Esophagus squamous epithelium (tissue), 5 donors: ENCODE data around the gene TPGS2. TPM values are rescaled to one million over a fixed set of nuclear protein-coding genes. Genes with fewer than 3 reads are reported as not detected.

Source experiments
- DNase-seq: peaks from one replicate; lab custom pipeline; 2025; lab: John Stamatoyannopoulos, UW
- H3K27ac ChIP-seq, 4 donors: fragments of 200-600 bp; sonication (generic); one replicate each; pipeline ENCODE4 v1.5.1; 2016 to 2019; ENCODE audit warnings: mild to moderate bottlenecking in 1 of 4
- H3K27me3 ChIP-seq, 4 donors: fragments of 200-600 bp; sonication (generic); 1 replicate in 3 of 4; 2 replicates in 1 of 4; pipeline versions ENCODE4 v1.5.1 to v1.6.0; 2017 to 2021; ENCODE audit warnings: antibody characterized with exemption in 1 of 4
- H3K36me3 ChIP-seq, 3 donors: fragments of 200-600 bp; sonication (generic); one replicate each; pipeline ENCODE4 v1.5.1; 2016 to 2019
- H3K4me1 ChIP-seq, 3 donors: fragments of 200-600 bp; sonication (generic); one replicate each; pipeline ENCODE4 v1.5.1; 2017 to 2019
- H3K4me3 ChIP-seq, 4 donors: fragments of 200-600 bp; sonication (generic); 1 replicate in 3 of 4; 2 replicates in 1 of 4; pipeline ENCODE4 v1.5.1; 2016 to 2019; ENCODE audit warnings: mild to moderate bottlenecking in 2 of 4, moderate library complexity in 1 of 4
- H3K9me3 ChIP-seq, 3 donors: fragments of 200-600 bp; sonication (generic); one replicate each; pipeline ENCODE4 v1.5.1; 2016 to 2019
- POLR2A ChIP-seq, 4 donors: fragments of 450-650 bp; IDR thresholded peaks; one replicate each; pipeline ENCODE4 v1.6.1; 2017; ENCODE audit warnings: antibody characterized with exemption in 4 of 4, mild to moderate bottlenecking in 4 of 4, moderate library complexity in 3 of 4
- WGBS, 2 donors: methylation state at CpG; one replicate each; pipeline ENCODE4 v1.1.5; 2018; 5-methylcytosine and 5-hydroxymethylcytosine counted together
- intact Hi-C: fragments of 100-400 bp; cut with DNase I; formaldehyde crosslinking; loops from one replicate; pipeline ENCODE4 v1.15.0; 2022
- total RNA-seq, 4 donors: library from RNA; depleted of rRNA; stranded (reverse); fragments of >200 nt; gene quantifications; one replicate each; pipeline ENCODE4 v1.1.0, GENCODE V29; 2016
- TF ChIP-seq, protein P1 (sequence below), 6 experiments: fragments of 450-650 bp in 4 of 6; fragments of 200-600 bp in 2 of 6; sonication (generic) in 2 of 6; IDR thresholded peaks; one replicate each; pipeline ENCODE4 v1.5.1; 2016 to 2019; ENCODE audit warnings: antibody characterized with exemption in 6 of 6, mild to moderate bottlenecking in 4 of 6, moderate library complexity in 4 of 6
- donor health status: DM: yes; HTN: yes; CAD: no.

Gene TPGS2
- total RNA-seq, 4 donors from 2014 or later = 65.1 to 155 (median 105) TPM

DNA sequence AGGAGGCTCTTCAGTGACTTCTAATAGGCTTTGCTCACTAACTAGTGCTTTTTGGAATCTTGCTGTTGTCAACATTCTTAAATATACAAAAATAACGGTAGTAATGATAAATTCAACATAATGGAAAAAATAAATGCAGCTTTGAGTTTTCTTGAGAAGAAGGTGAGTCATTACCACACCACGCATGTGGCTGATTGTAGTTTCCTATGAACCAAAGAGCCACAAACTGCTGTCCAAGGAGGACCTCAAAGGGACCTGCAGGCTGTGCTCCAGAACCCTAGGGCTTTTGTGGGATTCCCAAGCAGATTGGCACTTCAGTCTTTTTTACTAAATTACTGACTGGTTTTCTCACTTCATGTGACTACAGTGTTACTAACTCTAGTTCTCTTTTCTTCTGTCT is 66.7 kb downstream of the TPGS2 start:
- Histone ChIP-seq H3K27ac (no peak overlapping the region), H3K4me1 (peaks cover 0 to 4% (median 0%) of the 10 kb centered on the region in 3 donors), H3K4me3 (no peak overlapping the region), H3K27me3 (no peaks in the 10 kb centered on the region), H3K9me3 (no peaks in the 10 kb centered on the region), H3K36me3 (peaks cover 0 to 17% (median 0%) of the 10 kb centered on the region in 3 donors)
- no peak for TF ChIP-seq POLR2A (IDR thresholded peaks at IDR 0.05)
- TF ChIP-seq, protein P1, sequence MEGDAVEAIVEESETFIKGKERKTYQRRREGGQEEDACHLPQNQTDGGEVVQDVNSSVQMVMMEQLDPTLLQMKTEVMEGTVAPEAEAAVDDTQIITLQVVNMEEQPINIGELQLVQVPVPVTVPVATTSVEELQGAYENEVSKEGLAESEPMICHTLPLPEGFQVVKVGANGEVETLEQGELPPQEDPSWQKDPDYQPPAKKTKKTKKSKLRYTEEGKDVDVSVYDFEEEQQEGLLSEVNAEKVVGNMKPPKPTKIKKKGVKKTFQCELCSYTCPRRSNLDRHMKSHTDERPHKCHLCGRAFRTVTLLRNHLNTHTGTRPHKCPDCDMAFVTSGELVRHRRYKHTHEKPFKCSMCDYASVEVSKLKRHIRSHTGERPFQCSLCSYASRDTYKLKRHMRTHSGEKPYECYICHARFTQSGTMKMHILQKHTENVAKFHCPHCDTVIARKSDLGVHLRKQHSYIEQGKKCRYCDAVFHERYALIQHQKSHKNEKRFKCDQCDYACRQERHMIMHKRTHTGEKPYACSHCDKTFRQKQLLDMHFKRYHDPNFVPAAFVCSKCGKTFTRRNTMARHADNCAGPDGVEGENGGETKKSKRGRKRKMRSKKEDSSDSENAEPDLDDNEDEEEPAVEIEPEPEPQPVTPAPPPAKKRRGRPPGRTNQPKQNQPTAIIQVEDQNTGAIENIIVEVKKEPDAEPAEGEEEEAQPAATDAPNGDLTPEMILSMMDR (IDR thresholded peaks at IDR 0.05) = no peak
- WGBS, 2 donors = 74 to 78% methylated on average over 2 of the region's 2 CpGs
- intact Hi-C loops = no loop called here
- no peak for DNase-seq

GRCh38 chr18:36761186-36761698 is 67.6 kb downstream of the TPGS2 start:
- 81 to 88% methylated on average over 7 to 12 of the region's 12 CpGs for WGBS, 2 donors
- no peaks in the 10 kb centered on the region for H3K27me3 ChIP-seq
- intact Hi-C loops = no loop called here

DNA sequence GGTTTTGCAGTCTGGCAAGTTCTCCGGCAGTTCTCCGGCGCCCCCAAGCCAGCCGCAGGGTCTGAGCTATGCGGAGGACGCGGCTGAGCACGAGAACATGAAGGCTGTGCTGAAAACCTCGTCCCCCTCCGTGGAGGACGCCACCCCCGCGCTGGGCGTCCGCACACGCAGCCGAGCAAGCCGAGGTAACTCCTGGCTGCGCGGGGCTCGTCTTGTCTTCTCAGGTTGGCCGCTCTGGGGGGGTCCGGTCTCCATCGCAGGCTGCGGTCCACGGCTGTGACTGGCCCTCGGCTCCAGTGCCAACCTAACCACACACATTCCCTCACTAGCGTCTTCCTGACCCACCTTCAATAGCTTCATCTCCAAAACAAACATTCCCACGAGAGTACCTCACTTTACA is 68.2 kb downstream of the TPGS2 start:
- TF ChIP-seq, protein P1 (IDR thresholded peaks at IDR 0.05) = no peak
- TF ChIP-seq POLR2A (IDR thresholded peaks at IDR 0.05) = no peak
- intact Hi-C loops = no loop called here
- WGBS, 2 donors = 94 to 98% methylated on average over 11 to 21 of the region's 29 CpGs

More at GRCh38 chr18:36761186-36761698, 67.6 kb downstream of the TPGS2 start:
- Histone ChIP-seq H3K9me3 (no peaks in the 10 kb centered on the region), H3K4me3 (no peak overlapping the region), H3K36me3 (peaks cover 0 to 17% (median 0%) of the 10 kb centered on the region in 3 donors), H3K27ac (no peak overlapping the region), H3K4me1 (peaks cover 0 to 12% (median 6%) of the 10 kb centered on the region in 3 donors)
- TF ChIP-seq, protein P1 (IDR thresholded peaks at IDR 0.05) = no peak
- no peak for TF ChIP-seq POLR2A (IDR thresholded peaks at IDR 0.05)
- DNase-seq = no peak

DNA sequence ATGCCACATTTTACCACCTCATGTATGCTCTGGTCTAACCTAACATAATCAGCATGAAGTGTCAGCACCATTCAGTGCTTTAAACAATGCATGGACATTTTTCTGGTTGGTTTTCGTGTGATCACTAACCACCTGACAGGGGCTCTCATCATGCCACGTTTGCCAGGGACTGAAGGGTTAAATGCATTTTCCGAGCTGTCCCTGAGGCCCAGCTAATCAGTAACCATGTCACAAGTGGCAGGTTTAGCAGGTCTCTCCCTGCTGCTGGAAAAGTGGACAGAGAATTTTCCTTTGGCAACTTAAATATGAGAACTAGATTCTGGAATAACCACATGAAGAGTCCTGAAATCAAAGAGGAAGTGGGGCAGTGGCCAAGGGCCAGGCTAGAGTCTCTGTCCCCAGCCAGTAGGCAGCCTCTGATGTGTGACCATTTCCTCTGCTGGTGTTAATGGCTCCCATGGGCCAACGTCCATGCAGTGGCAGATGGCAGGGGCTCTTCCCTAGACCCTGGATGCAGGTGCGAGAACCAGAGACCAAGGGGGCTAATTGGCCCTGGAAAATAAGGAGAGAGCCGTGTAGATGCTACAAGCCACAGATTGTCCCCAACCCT is 69.5 kb downstream of the TPGS2 start:
- Histone ChIP-seq H3K4me1 (peaks cover 0 to 19% (median 10%) of the 10 kb centered on the region in 3 donors), H3K27me3 (no peaks in the 10 kb centered on the region), H3K4me3 (no peak overlapping the region), H3K9me3 (no peaks in the 10 kb centered on the region), H3K36me3 (peaks cover 0 to 17% (median 0%) of the 10 kb centered on the region in 3 donors), H3K27ac (no peak overlapping the region)
- DNase-seq = no peak
- intact Hi-C loops = no loop called here
- 64 to 72% methylated on average over 6 of the region's 6 CpGs for WGBS, 2 donors
- TF ChIP-seq, protein P1 (IDR thresholded peaks at IDR 0.05) = no peak
- TF ChIP-seq POLR2A (IDR thresholded peaks at IDR 0.05) = no peak

More for the DNA sequence above, 68.2 kb downstream of the TPGS2 start:
- Histone ChIP-seq H3K4me3 (no peak overlapping the region), H3K9me3 (no peaks in the 10 kb centered on the region), H3K27me3 (no peaks in the 10 kb centered on the region), H3K36me3 (peaks cover 0 to 17% (median 0%) of the 10 kb centered on the region in 3 donors), H3K4me1 (peaks cover 0 to 18% (median 10%) of the 10 kb centered on the region in 3 donors), H3K27ac (no peak overlapping the region)
- no peak for DNase-seq

DNA sequence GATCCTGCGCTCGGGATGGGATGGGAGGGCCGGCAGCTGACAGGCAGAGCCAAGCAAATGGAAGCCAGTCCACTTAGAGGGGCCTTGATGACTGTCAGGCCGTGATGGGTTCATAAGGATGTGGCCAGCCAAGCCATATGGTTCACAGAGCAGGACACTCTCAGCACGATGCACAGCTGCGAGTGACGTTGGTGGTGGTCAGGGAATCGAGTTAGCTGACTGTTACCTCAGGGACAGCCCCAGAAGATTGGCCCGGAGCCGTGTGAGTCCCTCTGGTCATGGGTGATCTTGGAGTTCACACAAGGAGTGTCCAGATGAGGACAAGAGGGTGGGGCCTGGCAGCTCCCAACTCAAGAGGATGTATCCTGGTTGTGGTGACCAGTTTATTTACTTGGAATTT is 70.2 kb downstream of the TPGS2 start:
- intact Hi-C loops = no loop called here
- Histone ChIP-seq H3K4me1 (peaks cover 0 to 19% (median 10%) of the 10 kb centered on the region in 3 donors), H3K9me3 (no peaks in the 10 kb centered on the region), H3K27ac (no peak overlapping the region), H3K27me3 (no peaks in the 10 kb centered on the region), H3K36me3 (peaks cover 0 to 17% (median 0%) of the 10 kb centered on the region in 3 donors), H3K4me3 (no peak overlapping the region)
- DNase-seq = no peak
- TF ChIP-seq, protein P1 (IDR thresholded peaks at IDR 0.05) = no peak
- TF ChIP-seq POLR2A (IDR thresholded peaks at IDR 0.05) = no peak
- 52 to 76% methylated on average over 7 to 10 of the region's 10 CpGs for WGBS, 2 donors
